ENCODE results near the gene AGBL4. TPM values are rescaled to one million over a fixed set of nuclear protein-coding genes. Genes with fewer than 3 reads are reported as not detected.

Gene AGBL4
- total RNA-seq (0.24 TPM), polyA plus RNA-seq (0.18 TPM)
- long read RNA-seq, donor 1, result 0 reads
- long read RNA-seq, donor 2, result 0 reads
- long read RNA-seq, donor 3, result 0 reads
- long read RNA-seq, donor 4, result 0 reads
- long read RNA-seq, donor 5, result 0 reads
- long read RNA-seq, donor 6, result 0 reads
- long read RNA-seq, donor 7, result 0 reads
- long read RNA-seq, donor 8, result 0 reads
- long read RNA-seq, donor 9, result 0 reads
- long read RNA-seq, donor 10, result 0 reads

GRCh38 chr1:50023292-50024159 is at the start of gene AGBL4:
Gene AGBL4, minus strand, starts transcription at chr1:50023954.
- Histone ChIP-seq H3K27me3 (ENCODE audit: control insufficient read depth in 2 of 2, insufficient read depth in 1 of 2, low read length in 1 of 2) (peaks cover 5 to 22% of the 10 kb centered on the region in 2 donors), H3K36me3 (ENCODE audit: control insufficient read depth in 2 of 2, insufficient read depth in 2 of 2, low read length in 1 of 2) (no peaks in the 10 kb centered on the region), H3K4me1 (ENCODE audit: control insufficient read depth in 2 of 2, insufficient read depth in 2 of 2, low read length in 2 of 2) (no peaks in the 10 kb centered on the region), H3K4me3 (ENCODE audit: low read length in 2 of 2) (peak within 1 kb of the TSS; percentile 2 to 14), H3K27ac (ENCODE audit: low read depth in 1 of 2, low read length in 1 of 2) (no peak within 1 kb of the TSS), H3K9me3 (ENCODE audit: control insufficient read depth in 2 of 2, insufficient read depth in 1 of 2, low read length in 1 of 2) (no peaks in the 10 kb centered on the region)
- peak in 3 of 9 donors; percentile 8 to 18 (median 15) for DNase-seq (ENCODE audit: low read depth in 6 of 9, low spot score in 9 of 9)
- WGBS, result 15% methylated on average over 56 of the region's 56 CpGs

GRCh38 chr1:50066806-50067205 is 43.1 kb upstream of the AGBL4 start:
- H3K36me3 ChIP-seq (ENCODE audit: control insufficient read depth in 2 of 2, insufficient read depth in 2 of 2, low read length in 1 of 2), result no peaks in the 10 kb centered on the region
- no peaks in the 10 kb centered on the region for H3K4me1 ChIP-seq (ENCODE audit: control insufficient read depth in 2 of 2, insufficient read depth in 2 of 2, low read length in 2 of 2)
- H3K9me3 ChIP-seq (ENCODE audit: control insufficient read depth in 2 of 2, insufficient read depth in 1 of 2, low read length in 1 of 2), result no peaks in the 10 kb centered on the region
- WGBS, result 90% methylated on average over 1 of the region's 1 CpG
- no peaks in the 10 kb centered on the region for H3K27me3 ChIP-seq (ENCODE audit: control insufficient read depth in 2 of 2, insufficient read depth in 1 of 2, low read length in 1 of 2)
- no peak overlapping the region for H3K27ac ChIP-seq (ENCODE audit: low read depth in 1 of 2, low read length in 1 of 2)
- no peak overlapping the region for H3K4me3 ChIP-seq (ENCODE audit: low read length in 2 of 2)
- DNase-seq (ENCODE audit: low read depth in 6 of 9, low spot score in 9 of 9), result no peak

GRCh38 chr1:50060279-50060678 is 36.5 kb upstream of the AGBL4 start:
- H3K36me3 ChIP-seq (ENCODE audit: control insufficient read depth in 2 of 2, insufficient read depth in 2 of 2, low read length in 1 of 2), result no peaks in the 10 kb centered on the region
- no peaks in the 10 kb centered on the region for H3K27me3 ChIP-seq (ENCODE audit: control insufficient read depth in 2 of 2, insufficient read depth in 1 of 2, low read length in 1 of 2)
- no peaks in the 10 kb centered on the region for H3K9me3 ChIP-seq (ENCODE audit: control insufficient read depth in 2 of 2, insufficient read depth in 1 of 2, low read length in 1 of 2)
- 90% methylated on average over 3 of the region's 3 CpGs for WGBS
- no peaks in the 10 kb centered on the region for H3K4me1 ChIP-seq (ENCODE audit: control insufficient read depth in 2 of 2, insufficient read depth in 2 of 2, low read length in 2 of 2)
- no peak overlapping the region for H3K27ac ChIP-seq (ENCODE audit: low read depth in 1 of 2, low read length in 1 of 2)
- H3K4me3 ChIP-seq (ENCODE audit: low read length in 2 of 2), result no peak overlapping the region
- DNase-seq (ENCODE audit: low read depth in 6 of 9, low spot score in 9 of 9), result no peak

GRCh38 chr1:50048791-50049190 is 25.0 kb upstream of the AGBL4 start:
- Histone ChIP-seq H3K27me3 (ENCODE audit: control insufficient read depth in 2 of 2, insufficient read depth in 1 of 2, low read length in 1 of 2) (peaks cover 23 to 29% of the 10 kb centered on the region in 2 donors), H3K4me3 (ENCODE audit: low read length in 2 of 2) (no peak overlapping the region), H3K4me1 (ENCODE audit: control insufficient read depth in 2 of 2, insufficient read depth in 2 of 2, low read length in 2 of 2) (no peaks in the 10 kb centered on the region), H3K9me3 (ENCODE audit: control insufficient read depth in 2 of 2, insufficient read depth in 1 of 2, low read length in 1 of 2) (peaks cover 0 to 6% of the 10 kb centered on the region in 2 donors), H3K36me3 (ENCODE audit: control insufficient read depth in 2 of 2, insufficient read depth in 2 of 2, low read length in 1 of 2) (no peaks in the 10 kb centered on the region), H3K27ac (ENCODE audit: low read depth in 1 of 2, low read length in 1 of 2) (no peak overlapping the region)
- no peak for DNase-seq (ENCODE audit: low read depth in 6 of 9, low spot score in 9 of 9)
- WGBS, result 81% methylated on average over 2 of the region's 2 CpGs

GRCh38 chr1:50047916-50048694 is 24.4 kb upstream of the AGBL4 start:
- Histone ChIP-seq H3K27ac (ENCODE audit: low read depth in 1 of 2, low read length in 1 of 2) (no peak overlapping the region), H3K9me3 (ENCODE audit: control insufficient read depth in 2 of 2, insufficient read depth in 1 of 2, low read length in 1 of 2) (peaks cover 0 to 6% of the 10 kb centered on the region in 2 donors), H3K36me3 (ENCODE audit: control insufficient read depth in 2 of 2, insufficient read depth in 2 of 2, low read length in 1 of 2) (no peaks in the 10 kb centered on the region), H3K4me1 (ENCODE audit: control insufficient read depth in 2 of 2, insufficient read depth in 2 of 2, low read length in 2 of 2) (no peaks in the 10 kb centered on the region), H3K27me3 (ENCODE audit: control insufficient read depth in 2 of 2, insufficient read depth in 1 of 2, low read length in 1 of 2) (peaks cover 23 to 29% of the 10 kb centered on the region in 2 donors), H3K4me3 (ENCODE audit: low read length in 2 of 2) (no peak overlapping the region)
- peak in 2 of 9 donors; percentile 3 to 20 for DNase-seq (ENCODE audit: low read depth in 6 of 9, low spot score in 9 of 9)
- 6% methylated on average over 72 of the region's 72 CpGs for WGBS

- 20% methylated on average over 5 of the region's 5 CpGs for WGBS
- no peak overlapping the region for H3K27ac ChIP-seq (ENCODE audit: low read depth in 1 of 2, low read length in 1 of 2)
- no peaks in the 10 kb centered on the region for H3K4me1 ChIP-seq (ENCODE audit: control insufficient read depth in 2 of 2, insufficient read depth in 2 of 2, low read length in 2 of 2)
- no peak overlapping the region for H3K4me3 ChIP-seq (ENCODE audit: low read length in 2 of 2)
- H3K36me3 ChIP-seq (ENCODE audit: control insufficient read depth in 2 of 2, insufficient read depth in 2 of 2, low read length in 1 of 2), result no peaks in the 10 kb centered on the region
- H3K9me3 ChIP-seq (ENCODE audit: control insufficient read depth in 2 of 2, insufficient read depth in 1 of 2, low read length in 1 of 2), result no peaks in the 10 kb centered on the region
- no peaks in the 10 kb centered on the region for H3K27me3 ChIP-seq (ENCODE audit: control insufficient read depth in 2 of 2, insufficient read depth in 1 of 2, low read length in 1 of 2)
- no peak for DNase-seq (ENCODE audit: low read depth in 6 of 9, low spot score in 9 of 9)
These were observed 14.6 kb upstream of the AGBL4 start for GRCh38 chr1:50038237-50038809.

GRCh38 chr1:50027794-50028193 is 4.0 kb upstream of the AGBL4 start:
- Histone ChIP-seq H3K4me3 (ENCODE audit: low read length in 2 of 2) (no peak overlapping the region), H3K27ac (ENCODE audit: low read depth in 1 of 2, low read length in 1 of 2) (no peak overlapping the region), H3K27me3 (ENCODE audit: control insufficient read depth in 2 of 2, insufficient read depth in 1 of 2, low read length in 1 of 2) (peaks cover 5 to 20% of the 10 kb centered on the region in 2 donors), H3K36me3 (ENCODE audit: control insufficient read depth in 2 of 2, insufficient read depth in 2 of 2, low read length in 1 of 2) (no peaks in the 10 kb centered on the region), H3K9me3 (ENCODE audit: control insufficient read depth in 2 of 2, insufficient read depth in 1 of 2, low read length in 1 of 2) (no peaks in the 10 kb centered on the region), H3K4me1 (ENCODE audit: control insufficient read depth in 2 of 2, insufficient read depth in 2 of 2, low read length in 2 of 2) (no peaks in the 10 kb centered on the region)
- no peak for DNase-seq (ENCODE audit: low read depth in 6 of 9, low spot score in 9 of 9)
- WGBS, result 95% methylated on average over 1 of the region's 1 CpG

GRCh38 chr1:49995734-49996133 is 28.0 kb downstream of the AGBL4 start:
- 55% methylated on average over 1 of the region's 1 CpG for WGBS
- H3K4me1 ChIP-seq (ENCODE audit: control insufficient read depth in 2 of 2, insufficient read depth in 2 of 2, low read length in 2 of 2), result no peaks in the 10 kb centered on the region
- H3K27me3 ChIP-seq (ENCODE audit: control insufficient read depth in 2 of 2, insufficient read depth in 1 of 2, low read length in 1 of 2), result no peaks in the 10 kb centered on the region
- no peak overlapping the region for H3K27ac ChIP-seq (ENCODE audit: low read depth in 1 of 2, low read length in 1 of 2)
- no peak for DNase-seq (ENCODE audit: low read depth in 6 of 9, low spot score in 9 of 9)
- no peaks in the 10 kb centered on the region for H3K36me3 ChIP-seq (ENCODE audit: control insufficient read depth in 2 of 2, insufficient read depth in 2 of 2, low read length in 1 of 2)
- peaks cover 0 to 6% of the 10 kb centered on the region in 2 donors for H3K9me3 ChIP-seq (ENCODE audit: control insufficient read depth in 2 of 2, insufficient read depth in 1 of 2, low read length in 1 of 2)
- no peak overlapping the region for H3K4me3 ChIP-seq (ENCODE audit: low read length in 2 of 2)
